Purkinje cell (primary cell): ENCODE results near the gene ANKRD33. TPM values are rescaled to one million over a fixed set of nuclear protein-coding genes. Genes with fewer than 3 reads are reported as not detected.

ENCODE experiments used
- polyA plus RNA-seq: library from polyadenylated mRNA; unstranded; fragments of >200 nt; fragmentation: Nextera tagmentation; gene quantifications from 2 replicates; pipeline ENCODE4 v1.2.1, GENCODE V29; 2014

Gene ANKRD33
- polyA plus RNA-seq, result not detected in 2 replicates

GRCh38 chr12:51887476-51888315, at the start of gene ANKRD33:
Gene ANKRD33 (plus strand): TSS chr12:51888103. CDS start chr12:51888187, 84 bp downstream.

GRCh38 chr12:51848326-51848727, 39.6 kb upstream of the ANKRD33 start, which contains the start of gene FIGNL2:
Gene FIGNL2 (minus strand): TSS chr12:51848718. CDS start chr12:51822413, 26,305 bp downstream.

GRCh38 chr12:51907083-51907855, 19.4 kb downstream of the ANKRD33 start, which contains the start of gene ACVRL1:
Gene ACVRL1 (plus strand): TSS chr12:51907504. CDS start chr12:51912475, 4,971 bp downstream.

Other genes starting within 250 kb of the ANKRD33 start
- gene FIGNL2, start 39.4 kb upstream of the ANKRD33 start, polyA plus RNA-seq, result not detected in 2 replicates
- gene ACVRL1, start 19.4 kb downstream of the ANKRD33 start, polyA plus RNA-seq, result not detected in 2 replicates
- 10.4 and 12.8 TPM in 2 replicates for gene ACVR1B, start 63.6 kb downstream of the ANKRD33 start, polyA plus RNA-seq
- gene TAMALIN, start 118.8 kb downstream of the ANKRD33 start, polyA plus RNA-seq, result 2.5 TPM in 1 of 2 replicates, not detected in the other
- 0.25 TPM in 1 of 2 replicates, not detected in the other for gene NR4A1, start 163.3 kb downstream of the ANKRD33 start, polyA plus RNA-seq
- 2.9 and 5.5 TPM in 2 replicates for gene ATG101, start 181.9 kb downstream of the ANKRD33 start, polyA plus RNA-seq
- not detected in 2 replicates for gene SMIM41, start 191.6 kb downstream of the ANKRD33 start, polyA plus RNA-seq